HPDE6-E6E7 (cell line): ENCODE measurements around the gene AMBRA1.
"Not testable (repeated sequence)": the region's sequence is repeated elsewhere in the genome, so short reads cannot be mapped to it uniquely, and the experiment has no call there.

Experiments used
- DNase-seq: peaks from one replicate; pipeline ENCODE4 v3.0.0; 2011; ENCODE audit warnings: missing footprints; ENCODE audit errors: extremely low spot score

AMBRA1 gene

GRCh38 chr11:46383404-46383758 is 210.4 kb downstream of the AMBRA1 start:
- DNase-seq: no peak

GRCh38 chr11:46382646-46383403 is 211.0 kb downstream of the AMBRA1 start:
- DNase-seq: no peak

- no peak for DNase-seq
Measured at GRCh38 chr11:46381819-46382645, 211.8 kb downstream of the AMBRA1 start.

GRCh38 chr11:46381048-46381818 is 212.6 kb downstream of the AMBRA1 start, which contains the start of gene MDK:
Gene MDK, plus strand, starts transcription at chr11:46381669. Its CDS starts 389 bp downstream, at chr11:46382058.
- DNase-seq: no peak

- DNase-seq: no peak
Measured at GRCh38 chr11:46380340-46381047, 213.3 kb downstream of the AMBRA1 start.

- DNase-seq: not testable (repeated sequence)
Measured at GRCh38 chr11:46379482-46380293, 214.1 kb downstream of the AMBRA1 start.

GRCh38 chr11:46378811-46379481 is 214.9 kb downstream of the AMBRA1 start:
- DNase-seq: no peak

- DNase-seq: no peak
Measured at GRCh38 chr11:46378296-46378695, 215.5 kb downstream of the AMBRA1 start.

GRCh38 chr11:46377831-46378230 is 216.0 kb downstream of the AMBRA1 start:
- no peak for DNase-seq

- DNase-seq: no peak
Measured at GRCh38 chr11:46377290-46377689, 216.5 kb downstream of the AMBRA1 start.

GRCh38 chr11:46376258-46377050 is 217.4 kb downstream of the AMBRA1 start:
- DNase-seq: no peak

GRCh38 chr11:46375392-46376101 is 218.3 kb downstream of the AMBRA1 start:
- DNase-seq: no peak

- no peak for DNase-seq
Measured at GRCh38 chr11:46374815-46375214, 219.0 kb downstream of the AMBRA1 start.

GRCh38 chr11:46373787-46374740 is 219.8 kb downstream of the AMBRA1 start:
- no peak for DNase-seq

GRCh38 chr11:46372501-46372900 is 221.3 kb downstream of the AMBRA1 start:
- DNase-seq: not testable (repeated sequence)

GRCh38 chr11:46372086-46372485 is 221.7 kb downstream of the AMBRA1 start:
- DNase-seq: no peak

- DNase-seq: not testable (repeated sequence)
Measured at GRCh38 chr11:46371262-46371661, 222.6 kb downstream of the AMBRA1 start.
